HEK293T (cell line): Measurements from ENCODE around the gene RINL.

Source experiments
- CTCF ChIA-PET: fragments of 350-600 bp; formaldehyde crosslinking; extraction: SDS; loops from one replicate; lab custom pipeline; 2021; ENCODE audit warnings: antibody characterized with exemption, inconsistent platforms; lab: Yijun Ruan, JAX
- POLR2A ChIA-PET: fragments of 350-600 bp; formaldehyde crosslinking; extraction: SDS; loops from one replicate; lab custom pipeline; 2020; ENCODE audit warnings: antibody characterized with exemption, inconsistent platforms; lab: Yijun Ruan, JAX
- DNase-seq: peaks from one replicate; pipeline ENCODE4 v3.0.0; 2012; ENCODE audit warnings: mixed read lengths; ENCODE audit errors: extremely low spot score
- ARNT ChIP-seq: fragments of 450-650 bp; IDR thresholded peaks from 2 replicates; pipeline ENCODE4 v1.6.1; 2017; ENCODE audit warnings: mild to moderate bottlenecking
- BHLHE40 ChIP-seq: fragments of 450-650 bp; IDR thresholded peaks from 2 replicates; pipeline ENCODE4 v1.6.1; 2016; ENCODE audit warnings: mild to moderate bottlenecking, moderate library complexity, borderline replicate concordance
- CTBP1 ChIP-seq: fragments of 450-650 bp; IDR thresholded peaks from 2 replicates; pipeline ENCODE4 v1.6.1; 2016; ENCODE audit warnings: borderline replicate concordance
- ELF4 ChIP-seq: fragments of 450-650 bp; IDR thresholded peaks from 2 replicates; pipeline ENCODE4 v1.6.1; 2017; ENCODE audit warnings: antibody characterized with exemption
- FOXA1 ChIP-seq: fragments of 450-650 bp; IDR thresholded peaks from 2 replicates; pipeline ENCODE4 v1.6.1; 2016; ENCODE audit warnings: mild to moderate bottlenecking
- FOXK2 ChIP-seq: fragments of 450-650 bp; IDR thresholded peaks from 2 replicates; pipeline ENCODE4 v1.6.1; 2016; ENCODE audit warnings: mild to moderate bottlenecking
- FOXM1 ChIP-seq: fragments of 450-650 bp; IDR thresholded peaks from 2 replicates; pipeline ENCODE4 v1.6.1; 2017; ENCODE audit warnings: mild to moderate bottlenecking, borderline replicate concordance
- HDGF ChIP-seq: fragments of 450-650 bp; IDR thresholded peaks from 2 replicates; pipeline ENCODE4 v1.6.1; 2017; ENCODE audit warnings: antibody characterized with exemption, borderline replicate concordance
- L3MBTL2 ChIP-seq: fragments of 450-650 bp; conservative IDR thresholded peaks from 2 replicates; pipeline ENCODE4 v1.6.1; 2016; ENCODE audit warnings: mild to moderate bottlenecking
- LEF1 ChIP-seq: fragments of 450-650 bp; IDR thresholded peaks from 2 replicates; pipeline ENCODE4 v1.6.1; 2017; ENCODE audit warnings: mild to moderate bottlenecking, borderline replicate concordance
- NFRKB ChIP-seq: fragments of 450-650 bp; IDR thresholded peaks from 2 replicates; pipeline ENCODE4 v1.6.1; 2016; ENCODE audit warnings: mild to moderate bottlenecking, moderate library complexity
- PKNOX1 ChIP-seq: fragments of 450-650 bp; IDR thresholded peaks from 2 replicates; pipeline ENCODE4 v1.6.1; 2016
- SP1 ChIP-seq: fragments of 450-650 bp; IDR thresholded peaks from 2 replicates; pipeline ENCODE4 v1.6.1; 2017
- SUZ12 ChIP-seq: fragments of 450-650 bp; IDR thresholded peaks from 2 replicates; pipeline ENCODE4 v1.6.1; 2016; ENCODE audit warnings: mild to moderate bottlenecking
- TARDBP ChIP-seq: fragments of 450-650 bp; IDR thresholded peaks from 2 replicates; pipeline ENCODE4 v1.6.1; 2016
- ZNF384 ChIP-seq: fragments of 450-650 bp; IDR thresholded peaks from 2 replicates; pipeline ENCODE4 v1.6.1; 2016

RINL gene

GRCh38 chr19:38915329-38916321, 37.5 kb upstream of the RINL start:
- POLR2A ChIA-PET: no interaction called here
- no peak for TF ChIP-seq CTBP1
- no peak for TF ChIP-seq TARDBP
- TF ChIP-seq LEF1: no peak
- no peak for TF ChIP-seq ZNF384
- no peak for TF ChIP-seq SUZ12
- TF ChIP-seq FOXM1: no peak
- no peak for TF ChIP-seq FOXK2
- TF ChIP-seq NFRKB: no peak
- no peak for TF ChIP-seq PKNOX1
- no peak for TF ChIP-seq ARNT
- no peak for TF ChIP-seq HDGF
- TF ChIP-seq L3MBTL2: no peak
- TF ChIP-seq FOXA1: no peak
- DNase-seq: no peak
- CTCF ChIA-PET: interaction anchor here (0.7 kb wide), 1 partner anchor 98 kb away, joined by 3 read pairs; no protein-coding TSS in a partner anchor

DNA sequence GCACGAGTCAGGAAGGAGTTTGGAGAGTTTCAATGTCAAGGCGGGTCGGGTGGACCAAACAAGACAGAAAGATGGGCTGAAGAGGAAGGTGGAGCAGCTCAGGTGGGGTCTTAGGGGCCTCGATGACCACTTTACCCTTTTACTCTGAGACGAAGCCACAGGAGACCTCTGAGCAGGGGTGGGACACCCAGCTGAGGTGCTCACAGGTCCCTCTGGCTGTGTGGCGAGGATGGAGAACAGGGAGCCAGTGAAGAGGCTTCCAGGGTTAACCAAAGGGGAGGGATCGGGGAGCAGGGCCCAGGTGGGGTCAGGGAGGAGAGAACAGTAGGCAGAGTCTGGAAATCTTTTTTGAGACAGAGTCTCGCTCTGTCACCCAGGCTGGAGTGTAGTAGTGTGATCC, 35.9 kb upstream of the RINL start:
- no peak for DNase-seq
- TF ChIP-seq L3MBTL2: no peak
- TF ChIP-seq FOXM1: no peak
- TF ChIP-seq ARNT: no peak
- ChIA-PET POLR2A (interaction anchor here (0.9 to 1.3 kb wide), 2 partner anchors 17 to 65 kb away, joined by 3 to 4 read pairs; partner anchors contain the start of genes MRPS12 and SARS2), CTCF (interaction anchor here (0.5 kb wide), 1 partner anchor 192 kb away, joined by 3 read pairs; no protein-coding TSS in a partner anchor)

- DNase-seq: no peak
- CTCF ChIA-PET: interaction anchor here (0.5 kb wide), 1 partner anchor 55 kb away, joined by 3 read pairs; no protein-coding TSS in a partner anchor
- TF ChIP-seq ZNF384 (no peak), CTBP1 (no peak), BHLHE40 (no peak), FOXK2 (no peak), LEF1 (no peak), ARNT (no peak), FOXA1 (no peak), SUZ12 (no peak), ELF4 (no peak), SP1 (no peak), PKNOX1 (no peak), L3MBTL2 (no peak), HDGF (no peak), FOXM1 (no peak), NFRKB (no peak), TARDBP (no peak)
- POLR2A ChIA-PET: interaction anchor here (1.3 kb wide), 1 partner anchor 18 kb away, joined by 4 read pairs; the partner anchor contains the start of genes MRPS12 and SARS2
Measured at GRCh38 chr19:38912600-38913514, 34.8 kb upstream of the RINL start.

DNA sequence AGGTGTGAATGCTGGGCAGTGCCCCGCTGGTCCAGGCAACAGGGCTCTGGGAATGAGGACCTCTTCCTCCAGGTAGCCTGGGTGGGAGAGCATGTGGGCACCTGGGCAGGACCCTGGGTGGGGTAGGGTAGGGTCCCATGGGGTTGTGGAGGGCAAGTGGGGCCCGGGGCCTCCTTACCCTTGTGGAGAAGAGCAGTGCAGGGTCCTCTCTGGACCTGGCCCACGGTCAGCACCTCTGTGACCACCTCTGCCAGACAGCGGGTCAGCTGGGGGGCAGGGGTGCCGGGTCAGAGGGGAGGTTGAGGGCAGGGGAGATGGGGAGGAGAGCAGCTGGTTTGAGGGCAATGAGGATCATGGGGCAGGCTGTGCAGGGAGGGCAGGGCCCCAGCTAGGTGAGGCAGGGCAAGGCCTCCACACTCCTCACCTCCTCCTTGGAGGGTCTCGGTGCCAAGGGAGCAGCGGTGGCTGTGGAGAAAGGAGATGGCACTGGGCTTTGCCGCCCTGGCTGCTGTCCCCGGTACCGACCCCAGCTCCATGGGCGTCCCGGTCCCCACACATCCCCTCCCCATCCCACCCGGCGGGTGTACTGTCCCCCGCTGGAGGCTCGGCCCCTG, 33.4 kb upstream of the RINL start:
- no peak for DNase-seq
- ChIA-PET POLR2A (no interaction called here), CTCF (interaction anchor here (0.5 kb wide), 2 partner anchors 21 to 405 kb away, joined by 3 read pairs; no protein-coding TSS in a partner anchor)
- no peak for TF ChIP-seq NFRKB
- TF ChIP-seq SP1: no peak
- TF ChIP-seq FOXM1: no peak
- no peak for TF ChIP-seq ARNT
- TF ChIP-seq FOXK2: no peak
- no peak for TF ChIP-seq LEF1
- TF ChIP-seq SUZ12: no peak
- TF ChIP-seq HDGF: no peak
- TF ChIP-seq TARDBP: no peak
- TF ChIP-seq ZNF384: no peak
- TF ChIP-seq FOXA1: no peak
- TF ChIP-seq BHLHE40: no peak
- no peak for TF ChIP-seq L3MBTL2
- TF ChIP-seq CTBP1: no peak
- TF ChIP-seq ELF4: no peak

DNA sequence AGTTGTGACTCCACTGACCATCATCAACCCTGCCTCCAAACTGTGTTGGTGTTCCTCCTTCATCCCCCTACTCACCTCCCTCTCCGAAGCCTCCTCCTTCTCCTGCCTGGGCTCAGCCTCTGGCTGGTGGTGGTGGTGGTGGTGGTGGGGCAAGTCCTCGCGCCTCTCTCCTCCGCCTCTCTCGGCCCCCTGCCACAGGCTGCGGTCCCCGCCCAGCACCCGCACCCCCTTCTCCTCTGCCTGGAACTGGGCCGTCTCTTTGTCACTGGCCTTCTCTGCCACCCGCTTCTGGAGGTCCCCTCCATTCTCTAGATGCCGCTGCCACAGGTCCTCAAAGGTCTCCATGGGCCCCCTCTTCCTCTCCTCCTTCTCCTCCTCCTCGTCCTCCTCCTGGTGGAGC, 32.4 kb upstream of the RINL start:
- no peak for DNase-seq
- POLR2A ChIA-PET: no interaction called here
- TF ChIP-seq BHLHE40 (no peak), CTBP1 (no peak), FOXM1 (no peak)
- CTCF ChIA-PET: no interaction called here
